ENCODE data around the gene KRTAP10-7. TPM values are rescaled to one million over a fixed set of nuclear protein-coding genes. Genes with fewer than 3 reads are reported as not detected.
"Not testable (repeated sequence)": the region's sequence is repeated elsewhere in the genome, so short reads cannot be mapped to it uniquely, and the experiment has no call there.

KRTAP10-7 gene
- total and polyA plus RNA-seq, 9 of the 15 experiments (the other 6 are each of a cell fraction or from before 2014, with no cell fraction given), result not detected

GRCh38 chr21:44601091-44601490 is 694 bp downstream of the KRTAP10-7 start:
- H3K4me1 ChIP-seq (replicated peaks in 1 of 2; ENCODE audit: control insufficient read depth in 2 of 2, insufficient read depth in 2 of 2, low read length in 2 of 2), result peaks cover 0 to 16% of the 10 kb centered on the region in 2 experiments; a peak in 1 of 5 replicates
- H3K36me3 ChIP-seq (ENCODE audit: control insufficient read depth, insufficient read depth, low read length); BruUV-seq (replicated peaks); FAIRE-seq; H2AFZ ChIP-seq (ENCODE audit: low read depth, low read length); H3K27ac ChIP-seq (ENCODE audit: extremely low read depth, low read depth, low read length); H3K9ac ChIP-seq (ENCODE audit: insufficient read depth in 1 of 2, low read depth in 2 of 2, low read length in 2 of 2); DNase-seq (ENCODE audit: extremely low read depth in 1 of 4, low spot score in 3 of 4); H3K4me2 ChIP-seq (ENCODE audit: insufficient read depth, low read length); H3K9me3 ChIP-seq (replicated peaks; ENCODE audit: control insufficient read depth, insufficient read depth, low read depth, low read length); in situ Hi-C loops (cut with MboI); H3K79me2 ChIP-seq (ENCODE audit: control insufficient read depth, insufficient read depth, low read length); CTCF ChIA-PET (ENCODE audit: low intra/inter-chr PET ratio); H3K9me1 ChIP-seq (ENCODE audit: control insufficient read depth, insufficient read depth, low read length); H4K20me1 ChIP-seq (replicated peaks; ENCODE audit: control insufficient read depth, insufficient read depth, low read length); H3K4me3 ChIP-seq; ATAC-seq; intact Hi-C loops (cut with micrococcal nuclease): not testable (repeated sequence)
- peaks cover 9 to 47% of the 10 kb centered on the region in 2 experiments for H3K27me3 ChIP-seq (ENCODE audit: control insufficient read depth in 2 of 2, insufficient read depth in 2 of 2, low read length in 2 of 2)
- TF ChIP-seq, protein P1, sequence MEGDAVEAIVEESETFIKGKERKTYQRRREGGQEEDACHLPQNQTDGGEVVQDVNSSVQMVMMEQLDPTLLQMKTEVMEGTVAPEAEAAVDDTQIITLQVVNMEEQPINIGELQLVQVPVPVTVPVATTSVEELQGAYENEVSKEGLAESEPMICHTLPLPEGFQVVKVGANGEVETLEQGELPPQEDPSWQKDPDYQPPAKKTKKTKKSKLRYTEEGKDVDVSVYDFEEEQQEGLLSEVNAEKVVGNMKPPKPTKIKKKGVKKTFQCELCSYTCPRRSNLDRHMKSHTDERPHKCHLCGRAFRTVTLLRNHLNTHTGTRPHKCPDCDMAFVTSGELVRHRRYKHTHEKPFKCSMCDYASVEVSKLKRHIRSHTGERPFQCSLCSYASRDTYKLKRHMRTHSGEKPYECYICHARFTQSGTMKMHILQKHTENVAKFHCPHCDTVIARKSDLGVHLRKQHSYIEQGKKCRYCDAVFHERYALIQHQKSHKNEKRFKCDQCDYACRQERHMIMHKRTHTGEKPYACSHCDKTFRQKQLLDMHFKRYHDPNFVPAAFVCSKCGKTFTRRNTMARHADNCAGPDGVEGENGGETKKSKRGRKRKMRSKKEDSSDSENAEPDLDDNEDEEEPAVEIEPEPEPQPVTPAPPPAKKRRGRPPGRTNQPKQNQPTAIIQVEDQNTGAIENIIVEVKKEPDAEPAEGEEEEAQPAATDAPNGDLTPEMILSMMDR (IDR thresholded peaks at IDR 0.05 in 2 of 3, conservative IDR thresholded peaks at IDR 0.05 in 1 of 3; ENCODE audit: insufficient read depth in 2 of 3, low read depth in 1 of 3, low read length in 3 of 3), result peak in 2 of 3 experiments; percentile 28 to 48; a peak in 4 of 6 replicates
- POLR2A ChIA-PET, result interaction anchor here (0.6 to 0.7 kb wide), 2 partner anchors 44 to 94 kb away, joined by 3 to 4 read pairs; no protein-coding TSS in a partner anchor
- 0% methylated on average over 6 of the region's 10 CpGs for WGBS (ENCODE audit: insufficient coverage, low coverage, missing lambda C conversion rate)
